ENCODE data around the gene IL27RA.

DNA sequence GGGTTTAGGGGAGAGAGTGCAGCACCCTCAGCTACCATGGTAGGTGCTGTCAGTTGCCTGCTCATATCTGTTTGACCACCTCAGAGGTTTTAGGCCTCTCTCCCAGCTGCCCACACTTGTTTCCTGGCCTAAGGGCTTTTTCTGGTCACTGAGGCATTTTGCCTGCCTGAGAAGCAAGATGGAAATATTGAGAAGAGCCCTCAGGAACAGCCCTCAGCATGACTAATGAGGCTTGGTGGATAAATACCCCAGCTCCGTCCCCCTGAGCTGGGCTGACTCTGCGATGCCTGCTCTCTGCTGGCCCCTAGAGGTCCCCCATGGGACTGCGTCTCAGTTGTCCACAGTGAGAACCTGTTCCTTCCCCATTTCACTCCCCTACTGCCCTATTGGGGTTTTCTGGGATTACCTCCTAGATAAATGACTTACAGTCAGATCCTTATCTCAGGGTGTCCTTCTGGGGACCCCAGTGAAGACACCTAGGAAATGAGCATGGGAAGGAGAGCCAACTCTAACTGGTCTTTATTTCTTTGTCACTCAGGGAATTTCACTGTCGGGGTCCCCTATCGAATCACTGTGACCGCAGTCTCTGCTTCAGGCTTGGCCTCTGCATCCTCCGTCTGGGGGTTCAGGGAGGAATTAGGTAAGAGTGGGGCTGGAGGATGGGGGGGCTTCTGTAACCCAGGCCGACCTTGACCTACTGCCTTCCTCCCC, 17.0 kb downstream of the IL27RA start:
- TF ChIP-seq ZNF274 (IDR thresholded peaks at IDR 0.05; ENCODE audit: low read depth, low read length) = no peak
- TF ChIP-seq, protein P1, sequence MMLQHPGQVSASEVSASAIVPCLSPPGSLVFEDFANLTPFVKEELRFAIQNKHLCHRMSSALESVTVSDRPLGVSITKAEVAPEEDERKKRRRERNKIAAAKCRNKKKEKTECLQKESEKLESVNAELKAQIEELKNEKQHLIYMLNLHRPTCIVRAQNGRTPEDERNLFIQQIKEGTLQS (IDR thresholded peaks at IDR 0.05) = no peak
- no peak for TF ChIP-seq POLR2A (IDR thresholded peaks at IDR 0.05; ENCODE audit: borderline replicate concordance, extremely low read depth, insufficient read depth, insufficient read length)
- TF ChIP-seq, protein P2, sequence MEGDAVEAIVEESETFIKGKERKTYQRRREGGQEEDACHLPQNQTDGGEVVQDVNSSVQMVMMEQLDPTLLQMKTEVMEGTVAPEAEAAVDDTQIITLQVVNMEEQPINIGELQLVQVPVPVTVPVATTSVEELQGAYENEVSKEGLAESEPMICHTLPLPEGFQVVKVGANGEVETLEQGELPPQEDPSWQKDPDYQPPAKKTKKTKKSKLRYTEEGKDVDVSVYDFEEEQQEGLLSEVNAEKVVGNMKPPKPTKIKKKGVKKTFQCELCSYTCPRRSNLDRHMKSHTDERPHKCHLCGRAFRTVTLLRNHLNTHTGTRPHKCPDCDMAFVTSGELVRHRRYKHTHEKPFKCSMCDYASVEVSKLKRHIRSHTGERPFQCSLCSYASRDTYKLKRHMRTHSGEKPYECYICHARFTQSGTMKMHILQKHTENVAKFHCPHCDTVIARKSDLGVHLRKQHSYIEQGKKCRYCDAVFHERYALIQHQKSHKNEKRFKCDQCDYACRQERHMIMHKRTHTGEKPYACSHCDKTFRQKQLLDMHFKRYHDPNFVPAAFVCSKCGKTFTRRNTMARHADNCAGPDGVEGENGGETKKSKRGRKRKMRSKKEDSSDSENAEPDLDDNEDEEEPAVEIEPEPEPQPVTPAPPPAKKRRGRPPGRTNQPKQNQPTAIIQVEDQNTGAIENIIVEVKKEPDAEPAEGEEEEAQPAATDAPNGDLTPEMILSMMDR (IDR thresholded peaks at IDR 0.05 in 2 of 3, conservative IDR thresholded peaks at IDR 0.05 in 1 of 3; ENCODE audit: borderline replicate concordance in 1 of 3, insufficient read depth in 1 of 3, low read depth in 2 of 3, low read length in 2 of 3) = peak; percentile 38 to 98 (median 98); a peak in 5 of 6 replicates
- no peak for TF ChIP-seq POLR2AphosphoS5 (IDR thresholded peaks at IDR 0.05; ENCODE audit: low read depth, low read length)
- TF ChIP-seq SP1 (IDR thresholded peaks at IDR 0.05; ENCODE audit: low read depth) = no peak
- TF ChIP-seq, protein P3, sequence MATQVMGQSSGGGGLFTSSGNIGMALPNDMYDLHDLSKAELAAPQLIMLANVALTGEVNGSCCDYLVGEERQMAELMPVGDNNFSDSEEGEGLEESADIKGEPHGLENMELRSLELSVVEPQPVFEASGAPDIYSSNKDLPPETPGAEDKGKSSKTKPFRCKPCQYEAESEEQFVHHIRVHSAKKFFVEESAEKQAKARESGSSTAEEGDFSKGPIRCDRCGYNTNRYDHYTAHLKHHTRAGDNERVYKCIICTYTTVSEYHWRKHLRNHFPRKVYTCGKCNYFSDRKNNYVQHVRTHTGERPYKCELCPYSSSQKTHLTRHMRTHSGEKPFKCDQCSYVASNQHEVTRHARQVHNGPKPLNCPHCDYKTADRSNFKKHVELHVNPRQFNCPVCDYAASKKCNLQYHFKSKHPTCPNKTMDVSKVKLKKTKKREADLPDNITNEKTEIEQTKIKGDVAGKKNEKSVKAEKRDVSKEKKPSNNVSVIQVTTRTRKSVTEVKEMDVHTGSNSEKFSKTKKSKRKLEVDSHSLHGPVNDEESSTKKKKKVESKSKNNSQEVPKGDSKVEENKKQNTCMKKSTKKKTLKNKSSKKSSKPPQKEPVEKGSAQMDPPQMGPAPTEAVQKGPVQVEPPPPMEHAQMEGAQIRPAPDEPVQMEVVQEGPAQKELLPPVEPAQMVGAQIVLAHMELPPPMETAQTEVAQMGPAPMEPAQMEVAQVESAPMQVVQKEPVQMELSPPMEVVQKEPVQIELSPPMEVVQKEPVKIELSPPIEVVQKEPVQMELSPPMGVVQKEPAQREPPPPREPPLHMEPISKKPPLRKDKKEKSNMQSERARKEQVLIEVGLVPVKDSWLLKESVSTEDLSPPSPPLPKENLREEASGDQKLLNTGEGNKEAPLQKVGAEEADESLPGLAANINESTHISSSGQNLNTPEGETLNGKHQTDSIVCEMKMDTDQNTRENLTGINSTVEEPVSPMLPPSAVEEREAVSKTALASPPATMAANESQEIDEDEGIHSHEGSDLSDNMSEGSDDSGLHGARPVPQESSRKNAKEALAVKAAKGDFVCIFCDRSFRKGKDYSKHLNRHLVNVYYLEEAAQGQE (IDR thresholded peaks at IDR 0.05; ENCODE audit: low read depth) = no peak

All from HCT116 (cell line).